Suprapubic skin (tissue), 4 donors: ENCODE results near the gene TCAIM. TPM values are rescaled to one million over a fixed set of nuclear protein-coding genes. Genes with fewer than 3 reads are reported as not detected.

Source experiments
- DNase-seq, 2 donors: peaks; one replicate each; pipeline ENCODE4 v3.0.0-alpha.2; 2019; ENCODE audit warnings: low spot score in 2 of 2
- H3K27ac ChIP-seq: fragments of 200-600 bp; sonication (generic); one replicate; pipeline ENCODE4 v1.5.1; 2019
- H3K27me3 ChIP-seq: fragments of 200-600 bp; sonication (generic); one replicate; pipeline ENCODE4 v1.5.1; 2019
- H3K36me3 ChIP-seq: fragments of 200-600 bp; sonication (generic); one replicate; pipeline ENCODE4 v1.5.1; 2019
- H3K4me1 ChIP-seq: fragments of 200-600 bp; sonication (generic); one replicate; pipeline ENCODE4 v1.5.1; 2019
- H3K4me3 ChIP-seq: fragments of 200-600 bp; sonication (generic); one replicate; pipeline ENCODE4 v1.5.1; 2019; ENCODE audit warnings: mild to moderate bottlenecking
- H3K9me3 ChIP-seq: fragments of 200-600 bp; sonication (generic); one replicate; pipeline ENCODE4 v1.5.1; 2019
- CTCF ChIP-seq, 2 donors: fragments of 200-600 bp in 1 of 2; fragments of 450-650 bp in 1 of 2; sonication (generic) in 1 of 2; IDR thresholded peaks; one replicate each; pipeline ENCODE4 v1.5.1; 2016 to 2019; ENCODE audit warnings: antibody characterized with exemption in 2 of 2, mild to moderate bottlenecking in 1 of 2, moderate library complexity in 1 of 2
- EP300 ChIP-seq: sonication (generic); formaldehyde crosslinking; IDR thresholded peaks from one replicate; pipeline ENCODE4 v1.6.1; 2017; ENCODE audit warnings: antibody characterized with exemption
- POLR2A ChIP-seq, 2 donors: fragments of 450-650 bp; IDR thresholded peaks; one replicate each; pipeline ENCODE4 v1.6.1; 2017; ENCODE audit warnings: antibody characterized with exemption in 2 of 2, mild to moderate bottlenecking in 2 of 2, moderate library complexity in 2 of 2
- POLR2AphosphoS5 ChIP-seq, 3 donors: sonication (generic); formaldehyde crosslinking; IDR thresholded peaks; one replicate each; pipeline ENCODE4 v1.6.1; 2017; ENCODE audit warnings: antibody characterized with exemption in 3 of 3
- WGBS: methylation state at CpG from one replicate; pipeline ENCODE4 v1.1.5; 2018; 5-methylcytosine and 5-hydroxymethylcytosine counted together
- total RNA-seq, 4 donors: library from RNA; depleted of rRNA; stranded (reverse); fragments of >200 nt; gene quantifications; one replicate each; pipeline ENCODE4 v1.1.0, GENCODE V29; 2016

The TCAIM gene
- total RNA-seq, 4 donors from 2014 or later = 23.3 to 26.9 (median 25.4) TPM

- TF ChIP-seq POLR2AphosphoS5 (IDR thresholded peaks at IDR 0.05) (no peak), POLR2A (IDR thresholded peaks at IDR 0.05) (no peak), EP300 (no peak), CTCF (IDR thresholded peaks at IDR 0.05) (no peak)
- no peak for DNase-seq
- Histone ChIP-seq H3K36me3 (no peaks in the 10 kb centered on the region), H3K27ac (no peak overlapping the region), H3K9me3 (no peaks in the 10 kb centered on the region), H3K27me3 (no peaks in the 10 kb centered on the region), H3K4me1 (peaks cover 10% of the 10 kb centered on the region), H3K4me3 (no peak overlapping the region)
- 91% methylated on average over 2 of the region's 2 CpGs for WGBS
Observed at GRCh38 chr3:44334326-44334725, 4.2 kb upstream of the TCAIM start.

GRCh38 chr3:44337248-44337785 lies 1.2 kb upstream of the TCAIM start:
- H3K4me1 ChIP-seq = peaks cover 24% of the 10 kb centered on the region
- no peaks in the 10 kb centered on the region for H3K36me3 ChIP-seq
- 58% methylated on average over 5 of the region's 5 CpGs for WGBS
- H3K27me3 ChIP-seq = no peaks in the 10 kb centered on the region
- no peak for DNase-seq
- H3K4me3 ChIP-seq = peak overlapping the region; percentile 66
- no peak for TF ChIP-seq CTCF (IDR thresholded peaks at IDR 0.05)
- no peak for TF ChIP-seq POLR2AphosphoS5 (IDR thresholded peaks at IDR 0.05)
- TF ChIP-seq EP300 = no peak
- TF ChIP-seq POLR2A (IDR thresholded peaks at IDR 0.05) = no peak
- peak overlapping the region; percentile 88 for H3K27ac ChIP-seq
- H3K9me3 ChIP-seq = no peaks in the 10 kb centered on the region

- Histone ChIP-seq H3K4me1 (peaks cover 24% of the 10 kb centered on the region), H3K27me3 (no peaks in the 10 kb centered on the region), H3K4me3 (peak overlapping the region; percentile 66), H3K9me3 (no peaks in the 10 kb centered on the region), H3K27ac (peak overlapping the region; percentile 88), H3K36me3 (no peaks in the 10 kb centered on the region)
- 0% methylated on average over 15 of the region's 15 CpGs for WGBS
- TF ChIP-seq EP300 (no peak), POLR2A (IDR thresholded peaks at IDR 0.05) (no peak), CTCF (IDR thresholded peaks at IDR 0.05) (no peak), POLR2AphosphoS5 (IDR thresholded peaks at IDR 0.05) (no peak)
- no peak for DNase-seq
Observed at GRCh38 chr3:44338828-44339127, 212 bp downstream of the TCAIM start.

GRCh38 chr3:44339181-44340057 lies 853 bp downstream of the TCAIM start:
- WGBS = 26% methylated on average over 11 of the region's 11 CpGs
- Histone ChIP-seq H3K36me3 (no peaks in the 10 kb centered on the region), H3K27me3 (no peaks in the 10 kb centered on the region), H3K9me3 (no peaks in the 10 kb centered on the region), H3K27ac (peak overlapping the region; percentile 88), H3K4me1 (peaks cover 24% of the 10 kb centered on the region), H3K4me3 (peak overlapping the region; percentile 66)
- no peak for DNase-seq
- TF ChIP-seq POLR2A (IDR thresholded peaks at IDR 0.05) (no peak), CTCF (IDR thresholded peaks at IDR 0.05) (no peak), POLR2AphosphoS5 (IDR thresholded peaks at IDR 0.05) (no peak)

- DNase-seq = no peak
- no peak for TF ChIP-seq POLR2AphosphoS5 (IDR thresholded peaks at IDR 0.05)
- no peak for TF ChIP-seq POLR2A (IDR thresholded peaks at IDR 0.05)
- no peak for TF ChIP-seq EP300
- TF ChIP-seq CTCF (IDR thresholded peaks at IDR 0.05) = no peak
- no peak overlapping the region for H3K4me3 ChIP-seq
- WGBS = 84% methylated on average over 3 of the region's 3 CpGs
- no peak overlapping the region for H3K27ac ChIP-seq
- no peaks in the 10 kb centered on the region for H3K9me3 ChIP-seq
- H3K4me1 ChIP-seq = peaks cover 24% of the 10 kb centered on the region
- H3K27me3 ChIP-seq = no peaks in the 10 kb centered on the region
- H3K36me3 ChIP-seq = no peaks in the 10 kb centered on the region
Observed at GRCh38 chr3:44340058-44340395, 1.5 kb downstream of the TCAIM start.
